ENCODE results near the gene DYRK3.
A peak's percentile ranks its signal among the peaks of the same experiment; 100 is the strongest.

Gene DYRK3

DNA sequence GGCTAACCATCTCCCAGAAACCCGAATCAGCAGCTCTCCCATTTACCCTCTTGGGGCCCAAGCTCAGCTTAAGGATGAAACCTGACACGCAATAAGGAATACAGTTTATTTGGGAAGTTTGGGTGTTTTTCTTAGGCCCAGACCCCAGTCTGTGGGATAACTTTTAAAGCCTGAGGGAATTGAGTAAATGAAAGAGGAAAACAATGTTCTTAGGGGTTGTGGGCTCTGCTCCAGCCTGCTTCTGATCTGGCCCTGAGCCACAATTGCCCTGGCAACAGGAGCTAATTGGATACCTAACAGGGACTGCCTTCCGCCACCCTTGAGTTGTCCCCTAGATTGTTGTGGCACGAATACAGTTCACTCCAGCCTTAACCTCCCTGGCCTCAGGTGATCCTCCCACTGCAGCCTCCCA lies 20.1 kb downstream of the DYRK3 start:
- no peak overlapping the region for H2AFZ ChIP-seq (ENCODE audit: low read depth, low read length, severe bottlenecking)
- H3K9me2 ChIP-seq (replicated peaks; ENCODE audit: insufficient read depth, low read length): no peaks in the 10 kb centered on the region
- no peaks in the 10 kb centered on the region for H3K79me2 ChIP-seq (ENCODE audit: insufficient read depth, low read length)
- H3K4me2 ChIP-seq (ENCODE audit: low read depth, low read length, poor library complexity, severe bottlenecking): no peak overlapping the region
- H3K27me3 ChIP-seq (ENCODE audit: low read length): no peaks in the 10 kb centered on the region
- H3K4me3 ChIP-seq (ENCODE audit: insufficient read depth, low read length, poor library complexity, severe bottlenecking): no peak overlapping the region
- H3F3A ChIP-seq (ENCODE audit: insufficient read depth): no peaks in the 10 kb centered on the region
- no peaks in the 10 kb centered on the region for H4K20me1 ChIP-seq (ENCODE audit: low read depth, low read length)
- no peaks in the 10 kb centered on the region for H3K36me3 ChIP-seq (ENCODE audit: low read length)
- TF ChIP-seq, protein P1, sequence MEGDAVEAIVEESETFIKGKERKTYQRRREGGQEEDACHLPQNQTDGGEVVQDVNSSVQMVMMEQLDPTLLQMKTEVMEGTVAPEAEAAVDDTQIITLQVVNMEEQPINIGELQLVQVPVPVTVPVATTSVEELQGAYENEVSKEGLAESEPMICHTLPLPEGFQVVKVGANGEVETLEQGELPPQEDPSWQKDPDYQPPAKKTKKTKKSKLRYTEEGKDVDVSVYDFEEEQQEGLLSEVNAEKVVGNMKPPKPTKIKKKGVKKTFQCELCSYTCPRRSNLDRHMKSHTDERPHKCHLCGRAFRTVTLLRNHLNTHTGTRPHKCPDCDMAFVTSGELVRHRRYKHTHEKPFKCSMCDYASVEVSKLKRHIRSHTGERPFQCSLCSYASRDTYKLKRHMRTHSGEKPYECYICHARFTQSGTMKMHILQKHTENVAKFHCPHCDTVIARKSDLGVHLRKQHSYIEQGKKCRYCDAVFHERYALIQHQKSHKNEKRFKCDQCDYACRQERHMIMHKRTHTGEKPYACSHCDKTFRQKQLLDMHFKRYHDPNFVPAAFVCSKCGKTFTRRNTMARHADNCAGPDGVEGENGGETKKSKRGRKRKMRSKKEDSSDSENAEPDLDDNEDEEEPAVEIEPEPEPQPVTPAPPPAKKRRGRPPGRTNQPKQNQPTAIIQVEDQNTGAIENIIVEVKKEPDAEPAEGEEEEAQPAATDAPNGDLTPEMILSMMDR (IDR thresholded peaks at IDR 0.05; ENCODE audit: insufficient read depth, low read length, poor library complexity, severe bottlenecking): no peak
- TF ChIP-seq EZH2phosphoT487 (conservative IDR thresholded peaks at IDR 0.05; ENCODE audit: low read length): no peak
- no peak overlapping the region for H3K9ac ChIP-seq (ENCODE audit: low read length)
- no peak overlapping the region for H3K27ac ChIP-seq (ENCODE audit: low read depth, low read length)
- no peaks in the 10 kb centered on the region for H3K9me3 ChIP-seq (ENCODE audit: insufficient read depth, low read length)

DNA sequence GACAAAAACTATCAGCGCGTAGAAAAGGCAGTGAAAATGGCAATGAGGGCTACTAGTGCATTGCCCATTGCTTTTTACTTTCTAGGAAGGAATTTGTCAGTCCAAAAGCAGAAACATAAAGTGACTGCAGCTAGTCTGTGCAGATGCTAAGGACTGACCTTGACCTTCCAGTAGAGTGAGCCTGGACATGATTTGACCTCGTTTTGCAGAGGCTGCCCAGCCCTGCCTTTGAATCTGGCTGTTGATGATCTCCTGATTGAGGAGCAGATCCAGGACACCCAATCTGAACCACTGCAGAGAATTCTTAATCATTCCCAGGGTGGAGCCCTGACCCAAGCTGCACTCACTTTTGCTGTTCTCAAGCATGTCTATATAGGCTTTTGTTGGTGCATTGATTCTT lies 21.6 kb downstream of the DYRK3 start:
- H4K20me1 ChIP-seq (ENCODE audit: low read depth, low read length): no peaks in the 10 kb centered on the region

DNA sequence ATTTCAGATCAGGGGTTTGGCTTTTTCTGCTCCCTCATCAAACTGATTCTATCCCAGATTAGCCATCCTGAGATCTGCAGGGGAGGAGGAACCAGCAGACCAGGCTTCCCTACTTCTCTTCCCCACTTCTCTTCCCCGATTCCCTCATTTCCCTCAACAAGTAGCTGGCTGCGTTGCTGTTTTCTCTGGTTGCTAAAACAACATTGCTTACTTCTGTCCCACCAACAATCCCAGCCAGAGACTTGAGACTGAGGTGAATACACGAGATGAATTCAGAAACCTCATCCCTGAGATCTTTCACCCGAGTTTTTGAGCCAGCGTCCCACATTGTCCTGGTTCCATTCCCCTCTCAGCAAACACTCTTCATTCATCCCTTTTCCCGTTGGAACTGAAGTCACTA lies 22.4 kb downstream of the DYRK3 start:
- TF ChIP-seq, protein P1 (IDR thresholded peaks at IDR 0.05; ENCODE audit: insufficient read depth, low read length, poor library complexity, severe bottlenecking): no peak
- TF ChIP-seq EZH2phosphoT487 (conservative IDR thresholded peaks at IDR 0.05; ENCODE audit: low read length): no peak
- Histone ChIP-seq H3K27ac (ENCODE audit: low read depth, low read length) (no peak overlapping the region), H3K4me3 (ENCODE audit: insufficient read depth, low read length, poor library complexity, severe bottlenecking) (no peak overlapping the region)

More for the DNA sequence above, 21.6 kb downstream of the DYRK3 start:
- Histone ChIP-seq H3K36me3 (ENCODE audit: low read length) (no peaks in the 10 kb centered on the region), H3K27me3 (ENCODE audit: low read length) (no peaks in the 10 kb centered on the region), H3K9me2 (replicated peaks; ENCODE audit: insufficient read depth, low read length) (no peaks in the 10 kb centered on the region), H3K4me2 (ENCODE audit: low read depth, low read length, poor library complexity, severe bottlenecking) (no peak overlapping the region), H3K9ac (ENCODE audit: low read length) (no peak overlapping the region), H2AFZ (ENCODE audit: low read depth, low read length, severe bottlenecking) (no peak overlapping the region), H3K9me3 (ENCODE audit: insufficient read depth, low read length) (no peaks in the 10 kb centered on the region), H3F3A (ENCODE audit: insufficient read depth) (no peaks in the 10 kb centered on the region), H3K4me3 (ENCODE audit: insufficient read depth, low read length, poor library complexity, severe bottlenecking) (no peak overlapping the region), H3K27ac (ENCODE audit: low read depth, low read length) (no peak overlapping the region), H3K79me2 (ENCODE audit: insufficient read depth, low read length) (no peaks in the 10 kb centered on the region)
- TF ChIP-seq EZH2phosphoT487 (conservative IDR thresholded peaks at IDR 0.05; ENCODE audit: low read length): no peak
- TF ChIP-seq, protein P1 (IDR thresholded peaks at IDR 0.05; ENCODE audit: insufficient read depth, low read length, poor library complexity, severe bottlenecking): no peak

More for the DNA sequence above, 22.4 kb downstream of the DYRK3 start:
- no peaks in the 10 kb centered on the region for H4K20me1 ChIP-seq (ENCODE audit: low read depth, low read length)
- H3K79me2 ChIP-seq (ENCODE audit: insufficient read depth, low read length): no peaks in the 10 kb centered on the region
- H2AFZ ChIP-seq (ENCODE audit: low read depth, low read length, severe bottlenecking): no peak overlapping the region
- no peak overlapping the region for H3K9ac ChIP-seq (ENCODE audit: low read length)
- H3K9me2 ChIP-seq (replicated peaks; ENCODE audit: insufficient read depth, low read length): no peaks in the 10 kb centered on the region
- H3F3A ChIP-seq (ENCODE audit: insufficient read depth): no peaks in the 10 kb centered on the region
- H3K27me3 ChIP-seq (ENCODE audit: low read length): no peaks in the 10 kb centered on the region
- no peaks in the 10 kb centered on the region for H3K36me3 ChIP-seq (ENCODE audit: low read length)
- H3K9me3 ChIP-seq (ENCODE audit: insufficient read depth, low read length): no peaks in the 10 kb centered on the region
- H3K4me2 ChIP-seq (ENCODE audit: low read depth, low read length, poor library complexity, severe bottlenecking): peak overlapping the region; percentile 39
